ENCODE measurements around the gene CDH8. TPM values are rescaled to one million over a fixed set of nuclear protein-coding genes. Genes with fewer than 3 reads are reported as not detected.

Gene CDH8
- total RNA-seq, 1 experiment from 2014 or later = 50.5 TPM

DNA sequence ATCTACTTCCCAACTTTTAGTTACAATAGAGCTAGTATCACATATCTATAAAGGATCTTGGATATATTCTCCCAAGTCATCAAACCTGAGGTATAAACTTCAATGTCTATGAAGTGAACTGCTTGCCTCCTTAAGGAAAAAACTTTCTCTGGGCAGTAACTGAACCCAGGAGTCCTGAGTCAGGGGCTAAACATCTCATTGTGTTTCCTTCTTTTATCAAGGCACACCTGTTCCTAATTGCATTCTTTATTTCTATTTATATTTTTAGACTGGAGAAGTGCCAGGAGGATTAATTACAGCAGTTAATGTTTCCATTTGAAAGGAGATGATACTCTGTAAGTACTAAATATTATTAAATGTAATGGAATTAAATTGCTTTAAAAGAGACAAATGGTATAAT, 98.6 kb downstream of the CDH8 start:
- Histone ChIP-seq H3K27me3 (replicated peaks; ENCODE audit: insufficient read depth, low read depth, low read length, poor library complexity) (no peaks in the 10 kb centered on the region), H3K9me3 (ENCODE audit: low read depth, low read length, poor library complexity, severe bottlenecking) (no peaks in the 10 kb centered on the region), H3K4me3 (ENCODE audit: low read depth, low read length, poor library complexity, severe bottlenecking) (no peak overlapping the region), H3K27ac (ENCODE audit: low read depth, low read length, poor library complexity, severe bottlenecking) (no peak overlapping the region), H3K36me3 (ENCODE audit: insufficient read depth, low read length, poor library complexity, severe bottlenecking) (no peaks in the 10 kb centered on the region), H3K4me1 (ENCODE audit: insufficient read depth, low read length, poor library complexity, severe bottlenecking) (peaks cover 45% of the 10 kb centered on the region)
- no peak for TF ChIP-seq EZH2 (IDR thresholded peaks at IDR 0.05; ENCODE audit: borderline replicate concordance, low read depth, low read length, poor library complexity, severe bottlenecking)
- TF ChIP-seq, protein P1, sequence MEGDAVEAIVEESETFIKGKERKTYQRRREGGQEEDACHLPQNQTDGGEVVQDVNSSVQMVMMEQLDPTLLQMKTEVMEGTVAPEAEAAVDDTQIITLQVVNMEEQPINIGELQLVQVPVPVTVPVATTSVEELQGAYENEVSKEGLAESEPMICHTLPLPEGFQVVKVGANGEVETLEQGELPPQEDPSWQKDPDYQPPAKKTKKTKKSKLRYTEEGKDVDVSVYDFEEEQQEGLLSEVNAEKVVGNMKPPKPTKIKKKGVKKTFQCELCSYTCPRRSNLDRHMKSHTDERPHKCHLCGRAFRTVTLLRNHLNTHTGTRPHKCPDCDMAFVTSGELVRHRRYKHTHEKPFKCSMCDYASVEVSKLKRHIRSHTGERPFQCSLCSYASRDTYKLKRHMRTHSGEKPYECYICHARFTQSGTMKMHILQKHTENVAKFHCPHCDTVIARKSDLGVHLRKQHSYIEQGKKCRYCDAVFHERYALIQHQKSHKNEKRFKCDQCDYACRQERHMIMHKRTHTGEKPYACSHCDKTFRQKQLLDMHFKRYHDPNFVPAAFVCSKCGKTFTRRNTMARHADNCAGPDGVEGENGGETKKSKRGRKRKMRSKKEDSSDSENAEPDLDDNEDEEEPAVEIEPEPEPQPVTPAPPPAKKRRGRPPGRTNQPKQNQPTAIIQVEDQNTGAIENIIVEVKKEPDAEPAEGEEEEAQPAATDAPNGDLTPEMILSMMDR (conservative IDR thresholded peaks at IDR 0.05; ENCODE audit: low read depth, low read length) = no peak
- POLR2A ChIA-PET (ENCODE audit: low non-redundant PET) = interaction anchor here (0.6 kb wide), 1 partner anchor 151 kb away, joined by 3 read pairs; no protein-coding TSS in a partner anchor
- no TSS peak for BruUV-seq (replicated peaks)
- no peak for DNase-seq (ENCODE audit: low spot score)
- intact Hi-C loops (cut with micrococcal nuclease; ENCODE audit: unreplicated experiment) = no loop called here
- CTCF ChIA-PET = no interaction called here

DNA sequence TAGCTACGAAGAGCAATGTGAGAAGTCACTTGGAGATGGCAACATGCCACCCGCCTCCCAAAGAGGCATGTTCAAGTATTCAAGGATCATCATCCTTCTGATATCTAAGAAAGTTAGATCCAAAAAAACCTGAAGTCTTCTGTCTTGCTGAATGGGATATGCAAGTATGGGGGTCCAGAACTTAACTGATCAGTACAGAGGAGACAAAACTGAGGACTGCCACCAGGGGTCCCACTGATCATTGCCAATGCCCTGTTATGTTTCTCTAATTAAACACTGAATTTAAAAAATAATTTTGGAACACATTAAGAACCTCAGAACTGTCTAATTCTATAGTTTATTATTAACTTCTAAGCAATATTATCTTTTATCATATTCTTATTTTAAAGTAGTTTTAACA, 99.7 kb downstream of the CDH8 start:
- ChIA-PET CTCF (interaction anchor here (0.9 to 1.2 kb wide), 3 partner anchors 36 to 141 kb away, joined by 3 to 4 read pairs (median 3); no protein-coding TSS in a partner anchor), POLR2A (ENCODE audit: low non-redundant PET) (no interaction called here)

DNA sequence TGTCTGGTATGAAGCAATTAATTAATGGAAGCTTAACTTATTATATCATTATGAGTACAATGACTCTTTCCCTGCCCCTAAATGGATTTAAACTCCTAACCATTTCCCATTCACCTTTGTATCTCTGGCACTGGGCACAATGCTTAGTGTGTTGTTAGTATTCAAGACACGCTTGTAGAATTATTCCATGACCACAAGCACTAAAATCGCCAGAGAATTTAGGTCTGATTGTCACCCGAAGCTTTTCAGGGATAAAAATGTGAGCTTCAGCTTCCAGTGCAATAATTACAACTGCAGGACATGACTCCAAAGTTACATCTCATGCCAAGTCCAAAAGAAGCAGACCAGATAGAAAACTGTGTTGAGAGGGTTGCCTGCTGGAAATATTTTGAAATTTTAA, 101.6 kb downstream of the CDH8 start:
- no peak overlapping the region for H3K27ac ChIP-seq (ENCODE audit: low read depth, low read length, poor library complexity, severe bottlenecking)
- POLR2A ChIA-PET (ENCODE audit: low non-redundant PET) = interaction anchor here (0.6 kb wide), 1 partner anchor 101 kb away, joined by 3 read pairs; the partner anchor contains the start of gene CDH8
- no peak overlapping the region for H3K4me3 ChIP-seq (ENCODE audit: low read depth, low read length, poor library complexity, severe bottlenecking)
- BruUV-seq (replicated peaks) = no TSS peak
- no peaks in the 10 kb centered on the region for H3K27me3 ChIP-seq (replicated peaks; ENCODE audit: insufficient read depth, low read depth, low read length, poor library complexity)
- H3K36me3 ChIP-seq (ENCODE audit: insufficient read depth, low read length, poor library complexity, severe bottlenecking) = no peaks in the 10 kb centered on the region
- DNase-seq (ENCODE audit: low spot score) = no peak
- CTCF ChIA-PET = no interaction called here
- TF ChIP-seq, protein P1 (conservative IDR thresholded peaks at IDR 0.05; ENCODE audit: low read depth, low read length) = no peak
- TF ChIP-seq EZH2 (IDR thresholded peaks at IDR 0.05; ENCODE audit: borderline replicate concordance, low read depth, low read length, poor library complexity, severe bottlenecking) = no peak
- H3K4me1 ChIP-seq (ENCODE audit: insufficient read depth, low read length, poor library complexity, severe bottlenecking) = peaks cover 45% of the 10 kb centered on the region
- no peaks in the 10 kb centered on the region for H3K9me3 ChIP-seq (ENCODE audit: low read depth, low read length, poor library complexity, severe bottlenecking)
- intact Hi-C loops (cut with micrococcal nuclease; ENCODE audit: unreplicated experiment) = no loop called here

More for the DNA sequence above, 99.7 kb downstream of the CDH8 start:
- TF ChIP-seq EZH2 (IDR thresholded peaks at IDR 0.05; ENCODE audit: borderline replicate concordance, low read depth, low read length, poor library complexity, severe bottlenecking) = no peak
- TF ChIP-seq, protein P1 (conservative IDR thresholded peaks at IDR 0.05; ENCODE audit: low read depth, low read length) = peak; percentile 81
- no peaks in the 10 kb centered on the region for H3K9me3 ChIP-seq (ENCODE audit: low read depth, low read length, poor library complexity, severe bottlenecking)
- peaks cover 45% of the 10 kb centered on the region for H3K4me1 ChIP-seq (ENCODE audit: insufficient read depth, low read length, poor library complexity, severe bottlenecking)
- intact Hi-C loops (cut with micrococcal nuclease; ENCODE audit: unreplicated experiment) = no loop called here
- H3K4me3 ChIP-seq (ENCODE audit: low read depth, low read length, poor library complexity, severe bottlenecking) = no peak overlapping the region
- no peaks in the 10 kb centered on the region for H3K36me3 ChIP-seq (ENCODE audit: insufficient read depth, low read length, poor library complexity, severe bottlenecking)
- H3K27me3 ChIP-seq (replicated peaks; ENCODE audit: insufficient read depth, low read depth, low read length, poor library complexity) = no peaks in the 10 kb centered on the region
- BruUV-seq (replicated peaks) = no TSS peak
- DNase-seq (ENCODE audit: low spot score) = peak; percentile 53
- H3K27ac ChIP-seq (ENCODE audit: low read depth, low read length, poor library complexity, severe bottlenecking) = no peak overlapping the region

Measured in A673 (cell line).